ENCODE measurements around the gene PLP2.

DNA sequence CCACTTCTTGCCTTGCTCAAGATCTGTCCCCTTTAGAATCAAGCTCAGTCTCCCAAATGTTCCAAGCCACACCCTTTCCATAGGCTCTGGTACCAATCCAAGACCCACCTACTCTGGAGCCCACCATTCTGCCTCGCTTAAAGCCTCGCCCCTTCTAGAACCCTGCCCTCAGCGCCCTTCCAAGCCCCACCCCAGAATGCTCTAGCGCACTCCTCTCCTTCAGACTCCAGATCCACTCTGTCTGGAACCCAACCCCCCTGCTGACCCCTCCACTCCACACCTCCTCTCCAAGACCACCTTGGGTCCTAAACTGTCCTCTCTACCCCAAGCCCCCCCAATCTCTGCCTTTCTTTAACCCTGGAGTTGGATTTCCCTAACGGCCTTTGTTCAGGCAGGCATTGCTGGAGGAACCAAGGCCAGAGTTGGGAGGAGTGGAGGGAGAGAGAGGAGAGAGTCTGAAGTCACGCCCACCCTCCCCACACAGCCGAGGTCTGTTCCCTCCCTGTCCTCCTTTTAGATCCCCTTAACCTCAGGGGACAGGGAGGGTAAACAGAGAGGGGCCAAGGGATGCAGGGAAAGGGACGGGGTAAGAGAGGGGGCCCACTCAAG, 16.9 kb downstream of the PLP2 start:
- TF ChIP-seq POLR2AphosphoS5 (IDR thresholded peaks at IDR 0.05; ENCODE audit: low read depth, low read length) (no peak), POLR2A (IDR thresholded peaks at IDR 0.05; ENCODE audit: low read depth, low read length) (no peak), TAF1 (IDR thresholded peaks at IDR 0.05; ENCODE audit: borderline replicate concordance, low read depth, low read length) (no peak)
